Fibroblast of skin of abdomen (primary cell): ENCODE measurements around the gene AIRE.

ENCODE experiments used
- DNase-seq: peaks from one replicate; pipeline ENCODE4 v3.0.0-alpha.2; 2013

The AIRE gene

DNA sequence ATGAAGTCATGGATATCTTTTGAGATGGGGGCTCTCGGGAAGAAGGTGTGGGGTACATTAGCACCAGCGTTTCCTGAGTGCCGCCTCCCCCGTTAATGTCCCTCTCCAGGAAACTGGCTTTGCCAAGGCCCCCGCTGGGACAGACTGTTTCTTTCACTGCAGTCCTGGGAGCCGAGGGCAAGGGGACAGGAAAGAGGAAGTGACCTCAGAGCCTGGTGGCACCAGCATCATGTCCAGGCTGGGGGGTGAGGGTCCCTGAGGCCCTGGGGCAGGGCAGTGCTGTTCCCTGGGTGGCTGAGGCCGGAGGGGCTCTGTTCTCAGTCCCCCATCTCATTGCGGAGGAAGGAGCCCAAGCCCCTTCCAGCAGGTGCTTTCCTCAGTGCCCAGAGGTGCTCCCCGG is 20.0 kb downstream of the AIRE start:
- no peak for DNase-seq

DNA sequence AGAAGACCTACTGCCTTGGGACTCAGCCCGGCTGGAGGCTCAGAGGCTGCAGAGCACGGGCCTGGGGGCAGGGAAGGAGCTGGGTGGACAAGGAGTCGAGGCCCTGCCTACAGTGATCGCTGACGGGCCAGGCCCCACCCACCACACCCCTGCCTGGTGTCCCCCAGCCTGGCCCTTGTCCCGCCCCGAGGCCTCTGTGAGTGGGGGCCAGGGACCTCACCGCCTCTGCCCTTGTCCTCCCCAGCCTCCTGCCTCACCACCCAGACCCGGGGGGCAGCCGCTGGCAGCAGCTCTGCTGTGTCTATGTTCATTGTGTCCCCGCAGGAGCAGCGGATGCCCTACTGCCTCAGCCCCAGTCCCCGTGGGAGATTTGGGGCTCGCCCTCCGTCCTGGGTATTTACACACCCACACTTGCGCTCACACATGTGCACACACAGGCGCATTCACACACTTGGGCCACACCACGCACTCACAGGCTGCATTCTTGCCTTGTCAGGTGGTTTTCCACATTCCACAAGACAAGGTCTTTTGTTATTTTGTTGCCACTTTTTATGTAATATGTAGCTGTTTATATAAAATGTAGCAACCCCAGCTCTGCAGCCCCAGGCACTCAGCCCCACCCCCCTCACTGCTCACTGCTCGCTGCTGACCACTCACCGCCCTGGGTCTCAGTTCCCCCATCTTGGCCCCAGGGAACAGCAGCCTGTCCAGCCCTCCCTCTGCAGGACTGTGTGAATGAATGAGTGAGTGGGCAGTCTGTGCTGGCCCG is 21.4 kb downstream of the AIRE start:
- no peak for DNase-seq

DNA sequence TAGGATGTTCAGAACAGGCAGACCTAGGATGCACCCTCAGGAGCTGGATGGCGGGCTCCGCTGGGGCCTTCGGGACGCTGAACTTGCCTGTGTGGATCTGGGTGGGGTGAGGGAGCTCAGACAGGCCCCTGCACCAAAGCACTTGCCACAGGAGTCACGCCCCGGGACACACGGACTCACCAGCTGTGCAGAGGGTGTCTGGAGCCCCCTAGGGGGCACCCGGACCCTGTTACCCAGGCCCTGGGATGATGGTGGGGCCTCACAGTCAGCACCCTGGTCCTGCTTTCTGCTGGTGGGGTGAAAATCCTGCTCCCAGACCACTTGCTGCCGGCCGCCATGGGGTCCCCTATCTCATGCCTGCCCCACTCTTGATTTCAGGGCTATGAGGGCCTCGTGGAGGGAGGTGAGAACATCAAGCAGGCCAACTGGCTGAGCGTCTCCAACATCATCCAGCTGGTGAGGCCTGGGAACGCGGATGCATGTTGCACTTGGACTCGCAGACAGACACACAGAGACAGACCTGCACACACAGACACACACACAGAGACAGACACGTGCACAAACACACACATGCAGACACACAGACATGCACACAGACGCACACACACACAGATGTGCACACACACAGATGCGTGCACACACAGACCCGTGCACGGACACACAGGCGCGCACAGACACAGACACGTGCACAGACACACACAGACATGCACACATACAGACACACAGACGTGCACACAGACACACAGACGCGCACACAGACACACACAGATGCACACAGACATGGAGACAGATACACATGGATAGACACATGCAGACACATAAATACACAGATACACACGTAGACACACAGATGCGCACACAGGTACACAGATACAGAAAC is 25.2 kb downstream of the AIRE start:
- no peak for DNase-seq

DNA sequence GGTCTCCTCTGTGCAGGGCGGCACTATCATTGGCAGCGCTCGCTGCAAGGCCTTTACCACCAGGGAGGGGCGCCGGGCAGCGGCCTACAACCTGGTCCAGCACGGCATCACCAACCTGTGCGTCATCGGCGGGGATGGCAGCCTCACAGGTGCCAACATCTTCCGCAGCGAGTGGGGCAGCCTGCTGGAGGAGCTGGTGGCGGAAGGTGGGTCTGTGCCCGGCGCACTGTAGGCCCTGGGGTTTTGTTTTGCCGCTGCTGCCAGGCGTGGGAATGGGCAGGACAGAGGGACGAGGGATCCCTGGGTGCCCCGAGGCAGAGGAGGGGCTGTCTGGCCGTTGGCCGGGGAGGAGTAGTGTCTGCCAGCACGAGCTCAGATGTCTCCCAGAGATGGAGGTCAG is 26.4 kb downstream of the AIRE start:
- DNase-seq = no peak

DNA sequence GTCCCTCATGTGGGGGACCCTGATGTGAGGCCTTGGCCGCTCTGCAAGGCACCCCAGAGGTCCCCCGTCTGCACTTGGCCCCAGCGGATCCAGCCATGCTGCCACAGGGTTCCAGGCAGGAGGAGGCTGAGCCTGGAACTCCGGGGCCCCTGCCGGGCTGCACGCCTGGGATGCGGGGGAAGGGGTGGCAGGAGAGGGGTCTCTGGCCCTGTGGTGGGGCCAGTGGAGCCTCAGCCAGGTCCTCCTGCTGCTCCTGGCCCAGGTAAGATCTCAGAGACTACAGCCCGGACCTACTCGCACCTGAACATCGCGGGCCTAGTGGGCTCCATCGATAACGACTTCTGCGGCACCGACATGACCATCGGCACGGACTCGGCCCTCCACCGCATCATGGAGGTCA is 27.0 kb downstream of the AIRE start:
- no peak for DNase-seq

DNA sequence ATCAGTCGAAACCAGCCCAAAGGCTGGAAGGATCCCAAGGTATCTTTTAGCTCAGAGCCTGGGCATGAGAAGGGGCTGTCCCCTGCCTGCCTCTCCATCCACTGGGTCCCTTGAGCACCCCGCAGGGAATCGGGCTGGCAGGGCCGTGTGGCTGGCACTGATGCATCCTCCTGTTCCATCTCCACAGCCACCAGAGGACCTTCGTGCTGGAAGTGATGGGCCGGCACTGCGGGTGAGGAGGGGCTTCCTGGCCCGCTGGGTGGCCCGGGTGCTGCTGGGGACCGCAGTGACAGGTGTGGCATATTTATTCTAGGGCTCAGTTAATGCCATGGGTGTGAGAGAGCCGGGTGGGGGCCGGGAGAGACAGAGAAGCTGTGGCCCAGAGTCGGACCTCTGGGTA is 27.8 kb downstream of the AIRE start:
- DNase-seq = no peak

DNA sequence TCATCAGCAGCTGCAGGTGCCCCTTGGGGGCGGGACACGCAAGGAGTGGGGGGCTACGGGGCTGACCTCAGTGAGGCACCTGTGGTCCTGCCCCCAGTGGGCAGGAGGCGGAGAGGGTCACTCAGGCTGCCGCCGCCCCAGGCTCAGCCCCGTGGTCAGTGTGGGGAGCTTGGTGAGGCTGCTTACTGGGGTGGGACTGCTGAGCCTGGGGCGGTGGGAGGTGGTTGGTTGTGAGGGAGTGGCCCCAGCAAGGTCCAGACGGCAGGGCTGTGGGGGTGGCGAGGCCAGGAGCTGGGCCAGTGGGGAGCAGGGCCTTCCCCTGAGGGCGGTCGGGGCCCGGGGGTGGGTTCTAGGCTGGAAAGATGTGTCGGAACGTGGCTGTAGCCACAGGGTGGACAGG is 28.5 kb downstream of the AIRE start:
- DNase-seq = no peak

DNA sequence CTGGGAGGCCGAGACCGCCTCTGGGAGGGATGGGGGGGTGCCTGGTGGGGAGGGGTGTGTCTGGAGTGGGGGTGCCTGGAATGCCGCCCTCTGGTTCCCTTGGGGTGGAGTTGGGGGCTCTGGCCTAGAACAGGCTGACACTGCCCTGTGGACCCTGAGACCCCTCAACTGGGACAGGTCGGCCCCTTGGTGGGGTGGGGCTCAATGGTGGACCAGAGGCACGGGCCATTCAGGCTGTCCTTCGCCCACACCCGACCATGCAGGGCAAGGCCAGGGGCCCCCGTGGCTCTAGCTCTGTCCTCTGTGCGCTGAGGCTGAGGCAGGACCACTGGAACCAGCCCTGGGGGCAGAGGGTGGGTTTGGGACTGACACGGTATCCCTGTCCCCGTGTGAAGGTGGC is 28.9 kb downstream of the AIRE start:
- DNase-seq = no peak

DNA sequence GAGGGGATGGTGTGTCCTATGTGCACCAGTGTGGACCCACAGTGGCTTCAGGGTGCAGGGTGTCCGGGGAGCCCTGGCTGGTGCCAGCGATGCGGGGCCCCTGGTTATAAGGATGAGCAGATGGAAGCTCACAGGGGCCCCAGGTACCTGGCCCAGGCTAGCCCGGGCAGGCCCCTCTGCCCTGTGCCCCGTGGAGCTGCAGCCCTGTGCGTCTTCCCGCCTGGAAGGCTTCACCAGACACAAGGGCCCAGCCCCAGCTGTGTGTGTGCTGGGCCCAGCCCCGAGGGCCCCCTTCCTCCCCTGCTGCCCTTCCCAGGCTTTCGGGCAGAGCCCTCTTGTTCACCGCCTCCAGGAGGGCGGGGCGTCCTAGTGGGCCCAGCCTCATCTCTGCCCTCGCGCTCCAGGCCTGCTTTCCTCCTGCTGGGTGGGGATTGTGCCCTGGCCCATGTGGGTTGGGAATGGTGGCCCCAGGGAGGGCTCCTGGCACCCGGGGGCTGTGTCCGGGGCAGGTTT is 30.1 kb downstream of the AIRE start:
- DNase-seq = no peak

DNA sequence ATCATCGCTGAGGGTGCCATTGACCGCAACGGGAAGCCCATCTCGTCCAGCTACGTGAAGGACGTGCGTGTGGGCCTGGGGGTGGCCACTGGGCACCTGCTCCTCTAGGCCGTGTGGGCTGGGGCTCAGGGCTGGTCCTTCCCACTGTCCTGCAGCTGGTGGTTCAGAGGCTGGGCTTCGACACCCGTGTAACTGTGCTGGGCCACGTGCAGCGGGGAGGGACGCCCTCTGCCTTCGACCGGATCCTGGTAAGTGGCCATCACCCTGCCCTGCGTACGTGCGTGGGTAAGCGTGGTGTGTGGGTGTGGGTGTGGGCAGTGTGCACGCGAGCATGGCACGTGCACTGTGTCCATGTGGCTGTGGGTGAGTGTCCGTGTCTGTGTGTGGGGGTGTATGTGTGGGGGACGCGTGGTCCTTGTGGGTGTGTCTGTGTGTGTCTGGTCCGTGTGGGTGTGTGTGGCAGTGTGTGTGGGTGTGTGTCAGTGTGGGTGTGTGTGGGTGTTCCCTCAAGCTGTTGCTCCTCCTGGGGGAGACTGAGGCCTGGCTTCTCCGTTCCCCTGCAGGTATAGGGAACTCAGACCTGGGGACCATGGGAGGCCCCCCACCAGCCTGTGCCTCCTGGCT is 30.7 kb downstream of the AIRE start:
- DNase-seq = no peak

DNA sequence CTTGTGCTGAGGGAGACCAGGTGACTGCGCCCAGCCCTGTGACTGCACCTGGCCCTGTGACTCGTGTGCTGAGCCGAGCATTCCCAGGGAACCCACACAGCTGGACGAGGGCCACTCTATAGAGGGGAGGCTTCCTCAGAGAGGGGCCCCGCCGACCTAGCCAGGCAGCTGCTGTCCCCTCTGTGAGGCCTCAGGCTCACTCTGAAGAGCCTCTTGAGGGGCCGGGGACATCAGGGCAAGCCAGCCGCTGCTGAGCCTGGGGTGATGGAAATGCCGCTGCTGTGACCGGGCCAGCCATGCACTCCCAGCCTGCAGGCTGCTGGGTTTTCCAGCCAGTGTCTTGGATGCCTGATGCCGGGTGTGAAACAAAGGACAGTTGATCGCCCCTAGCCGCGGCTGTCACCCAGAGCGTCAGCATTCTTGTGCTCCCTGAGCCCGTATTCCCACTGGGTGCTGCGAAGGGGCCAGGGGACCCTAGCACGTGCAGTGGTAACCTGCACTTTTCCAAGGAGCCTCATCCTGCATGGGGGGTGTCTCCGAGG is 31.6 kb downstream of the AIRE start:
- no peak for DNase-seq

DNA sequence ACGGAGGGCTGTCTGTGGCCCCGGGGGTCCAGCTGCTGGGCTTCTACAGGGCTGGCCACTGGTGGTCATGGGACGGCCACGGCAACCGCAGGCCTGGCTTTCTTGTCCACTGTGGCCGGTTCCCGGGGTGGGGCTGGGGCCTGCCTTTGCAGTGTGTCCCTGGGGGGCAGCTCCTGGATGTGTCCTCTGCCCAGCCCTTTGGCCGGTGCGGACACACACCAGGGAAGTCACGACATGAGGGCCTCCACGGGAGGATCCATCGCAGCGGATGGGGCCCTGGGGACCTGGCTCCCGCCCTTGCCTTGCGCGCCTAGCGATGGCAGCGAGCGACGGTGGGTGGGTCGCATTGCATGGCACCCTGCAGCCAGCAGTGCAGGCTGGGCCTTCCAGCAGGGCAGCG is 32.2 kb downstream of the AIRE start:
- no peak for DNase-seq

DNA sequence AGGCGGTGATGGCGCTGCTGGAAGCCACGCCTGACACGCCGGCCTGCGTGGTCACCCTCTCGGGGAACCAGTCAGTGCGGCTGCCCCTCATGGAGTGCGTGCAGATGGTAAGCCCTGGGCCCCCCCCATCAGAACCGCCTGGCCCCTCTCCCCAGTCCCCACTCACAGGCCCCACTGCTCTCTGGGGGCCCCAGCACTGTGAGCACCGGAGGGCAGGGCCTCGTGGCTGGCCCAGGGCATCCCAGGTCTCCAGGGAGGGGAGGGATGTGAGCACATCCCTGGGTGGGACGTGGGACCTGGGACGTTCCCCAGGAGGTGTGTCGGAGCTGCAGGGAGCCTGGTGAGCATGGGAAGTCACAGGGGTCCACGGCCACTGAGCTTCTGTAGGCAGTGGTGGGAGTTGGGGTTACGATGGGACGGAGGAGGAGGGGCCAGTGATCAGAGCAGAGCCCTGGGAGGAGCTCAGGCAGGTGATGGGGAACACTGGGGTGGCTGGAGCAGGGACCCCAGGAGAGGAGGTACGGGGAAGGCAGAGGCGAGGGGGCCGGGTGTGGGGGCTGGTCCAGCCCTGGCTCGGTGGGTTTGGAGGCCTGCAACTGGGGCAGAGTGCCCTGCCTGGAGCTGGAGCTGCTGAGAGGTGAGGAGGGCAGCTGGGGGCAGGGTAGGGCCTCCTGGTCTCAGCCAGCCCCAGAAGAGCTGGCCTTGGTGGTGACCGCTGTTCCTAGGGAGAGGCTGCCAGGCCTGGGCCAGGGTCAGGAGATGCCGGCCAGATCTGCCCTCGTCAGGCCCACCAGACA is 33.0 kb downstream of the AIRE start:
- no peak for DNase-seq

DNA sequence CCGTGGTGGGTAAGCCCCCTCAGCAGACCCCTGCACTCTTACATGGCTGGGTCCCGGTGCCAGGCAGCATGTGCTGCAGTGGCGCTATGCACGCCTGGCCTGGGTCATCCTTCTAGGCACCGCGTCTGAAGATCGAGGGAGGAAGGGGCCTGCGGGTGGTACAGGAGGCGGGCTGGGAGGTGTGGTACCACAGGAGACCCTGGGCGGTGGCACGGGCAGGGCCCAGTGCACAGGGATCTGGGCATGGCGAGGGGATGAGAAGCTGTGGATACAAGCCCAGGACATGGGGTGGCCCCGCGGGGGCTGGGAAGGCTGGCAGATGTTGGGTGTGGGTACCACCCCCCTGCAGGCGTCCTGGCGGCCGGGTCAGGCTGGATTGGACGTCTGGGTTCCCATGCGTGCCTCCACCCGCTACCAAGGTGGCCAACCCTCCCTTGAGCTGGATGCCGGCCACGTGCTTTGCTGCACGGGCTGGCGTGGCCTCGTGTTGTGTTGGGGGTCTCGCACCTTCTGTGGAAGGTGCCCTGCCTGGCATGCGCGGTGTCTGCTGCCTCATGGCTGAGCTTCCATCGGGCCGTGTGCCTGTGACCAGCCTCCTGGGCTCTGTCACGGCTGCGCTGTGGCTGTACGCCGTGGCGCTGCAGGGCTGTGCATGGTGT is 33.9 kb downstream of the AIRE start:
- no peak for DNase-seq

DNA sequence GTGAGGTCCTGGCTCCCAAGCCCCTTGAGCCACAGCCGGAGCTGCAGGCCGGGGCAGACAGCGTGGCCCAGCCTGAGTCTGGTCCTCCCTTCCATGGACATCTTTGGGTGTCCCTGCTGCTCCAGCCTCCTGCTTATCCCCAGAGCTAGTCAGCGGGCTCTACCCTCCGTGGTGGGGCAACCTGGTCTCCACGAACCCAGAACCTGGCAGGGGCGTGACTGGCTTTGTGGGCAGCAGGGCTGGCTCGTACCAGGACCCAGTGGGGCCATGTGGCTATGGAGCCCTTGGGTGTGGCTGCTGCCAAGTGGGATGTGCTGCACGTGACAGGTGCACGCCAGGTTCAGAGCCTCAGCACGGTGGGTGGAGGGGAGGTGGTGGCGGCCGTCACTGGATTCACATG is 35.2 kb downstream of the AIRE start:
- DNase-seq = no peak

DNA sequence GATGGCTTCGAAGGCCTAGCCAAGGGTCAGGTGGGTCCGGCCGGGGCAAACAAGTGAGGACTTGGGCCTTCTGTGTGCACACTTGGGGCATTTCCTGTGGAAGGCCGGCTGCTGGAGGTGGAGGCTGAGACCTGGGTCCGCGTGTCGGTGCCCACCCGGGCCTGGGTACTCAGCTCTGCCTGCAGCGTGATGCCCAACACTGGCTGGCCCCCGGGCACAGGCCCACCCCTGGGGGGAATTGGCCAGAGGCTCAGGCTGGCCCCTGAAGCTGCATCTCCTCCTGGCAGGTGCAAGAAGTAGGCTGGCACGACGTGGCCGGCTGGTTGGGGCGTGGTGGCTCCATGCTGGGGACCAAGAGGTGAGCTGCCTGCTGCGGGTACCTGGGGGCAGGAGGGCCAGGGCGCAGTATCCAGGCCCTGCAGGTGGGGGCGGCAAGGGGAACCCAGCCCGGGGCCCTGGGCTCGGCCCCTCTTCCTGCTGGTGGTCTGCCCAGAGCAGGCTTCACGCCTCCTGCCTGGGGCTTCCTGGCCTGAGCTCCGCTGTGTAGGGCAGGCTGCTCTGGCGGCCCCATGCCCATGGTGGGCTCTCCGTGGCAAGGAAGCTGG is 36.3 kb downstream of the AIRE start:
- no peak for DNase-seq

DNA sequence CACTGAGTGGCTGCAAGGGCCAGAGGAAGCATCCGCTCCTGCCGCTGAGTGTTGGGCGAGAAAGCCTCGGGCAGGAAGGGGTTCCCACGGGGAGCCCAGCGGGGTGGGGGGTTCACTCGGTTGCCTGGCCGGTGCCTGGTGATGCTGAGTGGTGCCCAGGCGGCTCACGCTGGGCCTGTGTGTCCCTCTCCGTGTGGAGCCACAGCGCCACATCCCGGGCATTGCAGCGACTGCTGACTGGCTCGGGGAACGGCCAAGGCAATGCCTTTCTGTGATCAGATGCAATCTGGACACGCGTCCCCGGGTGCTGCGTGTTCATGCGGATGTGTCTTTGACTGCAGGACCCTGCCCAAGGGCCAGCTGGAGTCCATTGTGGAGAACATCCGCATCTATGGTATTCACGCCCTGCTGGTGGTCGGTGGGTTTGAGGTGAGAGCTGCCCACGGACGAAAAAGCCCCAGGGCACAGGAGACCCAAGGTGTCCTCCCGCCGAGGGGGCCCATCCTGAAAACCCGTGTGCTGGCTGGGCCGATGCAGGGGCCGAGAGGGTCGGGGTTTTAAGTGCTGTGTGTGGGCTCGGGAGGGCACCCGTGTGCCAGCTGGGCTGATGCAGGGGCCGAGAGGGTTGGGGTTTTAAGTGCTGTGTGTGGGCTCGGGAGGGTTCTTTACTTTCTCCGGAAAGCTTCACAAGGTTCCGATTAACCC is 37.1 kb downstream of the AIRE start:
- DNase-seq = no peak

DNA sequence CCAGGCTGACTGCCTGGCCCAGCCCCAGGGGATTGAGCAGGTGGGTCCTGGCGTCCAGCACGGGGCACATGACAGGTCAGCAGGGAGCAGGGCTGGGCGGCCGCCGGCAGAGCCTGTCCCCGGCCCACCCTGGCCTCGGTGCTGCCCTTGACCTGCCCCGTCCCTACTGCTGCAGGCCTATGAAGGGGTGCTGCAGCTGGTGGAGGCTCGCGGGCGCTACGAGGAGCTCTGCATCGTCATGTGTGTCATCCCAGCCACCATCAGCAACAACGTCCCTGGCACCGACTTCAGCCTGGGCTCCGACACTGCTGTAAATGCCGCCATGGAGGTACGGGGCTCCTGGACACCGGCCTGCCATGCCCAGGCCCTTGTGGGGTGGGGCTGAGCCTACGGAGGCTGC is 37.9 kb downstream of the AIRE start:
- no peak for DNase-seq

DNA sequence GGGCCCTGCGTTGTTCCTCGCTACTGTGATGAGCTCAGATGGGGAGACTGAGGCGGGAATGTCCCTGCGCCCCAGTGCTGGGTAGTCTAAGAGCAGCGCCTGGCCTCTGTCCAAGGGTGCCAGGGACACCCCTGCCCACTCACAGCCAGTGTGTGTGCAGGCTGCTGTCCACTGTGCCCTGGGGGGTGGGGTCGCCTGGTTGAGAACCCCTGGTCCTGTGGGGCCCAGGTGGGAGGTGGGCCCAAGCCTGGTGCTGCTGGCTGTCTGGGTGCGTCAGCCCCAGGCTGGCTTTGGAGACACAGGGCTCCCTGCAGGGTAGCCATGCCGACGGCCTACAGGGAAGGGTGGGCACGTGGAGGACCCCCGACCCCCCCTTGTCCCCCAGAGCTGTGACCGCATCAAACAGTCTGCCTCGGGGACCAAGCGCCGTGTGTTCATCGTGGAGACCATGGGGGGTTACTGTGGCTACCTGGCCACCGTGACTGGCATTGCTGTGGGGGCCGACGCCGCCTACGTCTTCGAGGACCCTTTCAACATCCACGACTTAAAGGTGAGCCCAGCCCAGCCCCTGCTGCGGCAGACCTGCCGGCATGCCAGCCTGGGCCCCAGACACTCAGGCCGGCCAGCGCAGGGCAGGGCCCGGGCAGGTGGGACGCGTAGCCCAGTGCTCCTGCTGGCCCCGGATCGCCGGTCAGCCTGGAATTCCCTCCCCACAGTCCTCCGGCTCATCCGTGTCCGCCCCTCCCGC is 38.6 kb downstream of the AIRE start:
- no peak for DNase-seq

DNA sequence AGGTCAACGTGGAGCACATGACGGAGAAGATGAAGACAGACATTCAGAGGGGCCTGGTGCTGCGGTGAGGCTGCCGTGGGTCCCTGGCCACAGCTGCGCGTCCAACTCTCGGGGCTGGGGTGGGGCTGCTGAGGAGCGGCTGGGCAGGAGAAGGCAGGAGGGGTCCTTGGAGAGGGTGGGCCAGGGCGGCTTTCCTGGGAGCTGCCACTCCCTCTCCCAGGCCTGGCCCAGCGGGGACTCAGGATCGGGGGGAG is 39.1 kb downstream of the AIRE start:
- no peak for DNase-seq
